GM23338 (cell line): ENCODE data around the gene HOXD9. TPM values are rescaled to one million over a fixed set of nuclear protein-coding genes. Genes with fewer than 3 reads are reported as not detected.
A peak's percentile ranks its signal among the peaks of the same experiment; 100 is the strongest.

Experiments
- ATAC-seq: fragments of 200-7000 bp; cut with Tn5 transposase; 3 replicates; pipeline ENCODE4 v1.9.1; 2020
- DNase-seq: peaks from one replicate; pipeline ENCODE4 v3.0.0-alpha.2; 2015; ENCODE audit warnings: low spot score
- H2AFZ ChIP-seq: fragments of 200-600 bp; sonication (generic); 2 replicates; pipeline ENCODE4 v1.8.0; 2016; ENCODE audit warnings: antibody characterized with exemption, mild to moderate bottlenecking, moderate library complexity
- H3F3A ChIP-seq: fragments of 200-600 bp; sonication (generic); replicated peaks from 2 replicates; pipeline ENCODE4 v1.8.0; 2017; ENCODE audit warnings: antibody characterized with exemption, mixed run types, low read depth
- H3K27ac ChIP-seq: fragments of 200-600 bp; sonication (generic); 2 replicates; pipeline ENCODE4 v1.6.1; 2016; ENCODE audit warnings: low read depth
- H3K27me3 ChIP-seq: fragments of 200-600 bp; sonication (generic); 2 replicates; pipeline ENCODE4 v1.8.0; 2016; ENCODE audit warnings: mild to moderate bottlenecking, mixed run types, moderate library complexity; ENCODE audit not compliant: insufficient read depth
- H3K36me3 ChIP-seq: fragments of 200-600 bp; sonication (generic); 2 replicates; pipeline ENCODE4 v1.8.0; 2016; ENCODE audit warnings: mild to moderate bottlenecking; ENCODE audit not compliant: insufficient read depth
- H3K4me1 ChIP-seq: fragments of 200-600 bp; sonication (generic); 2 replicates; pipeline ENCODE4 v1.8.0; 2016; ENCODE audit warnings: mild to moderate bottlenecking, moderate library complexity; ENCODE audit not compliant: insufficient read depth
- H3K4me2 ChIP-seq: fragments of 200-600 bp; sonication (generic); 2 replicates; pipeline ENCODE4 v1.7.1; 2017; ENCODE audit warnings: mixed run types
- H3K4me3 ChIP-seq: fragments of 200-600 bp; sonication (generic); 2 replicates; pipeline ENCODE4 v1.6.1; 2016; ENCODE audit warnings: mixed run types
- H3K79me2 ChIP-seq: fragments of 200-600 bp; sonication (generic); replicated peaks from 2 replicates; pipeline ENCODE4 v1.8.0; 2017; ENCODE audit warnings: mild to moderate bottlenecking; ENCODE audit not compliant: insufficient read depth
- H3K9me2 ChIP-seq: fragments of 200-600 bp; sonication (generic); 2 replicates; pipeline ENCODE4 v1.8.0; 2017; ENCODE audit not compliant: insufficient read depth
- H4K20me1 ChIP-seq: fragments of 200-600 bp; sonication (generic); replicated peaks from 2 replicates; pipeline ENCODE4 v1.8.0; 2017; ENCODE audit warnings: mild to moderate bottlenecking; ENCODE audit not compliant: insufficient read depth
- H3K27ac Mint-ChIP-seq: 2 replicates; pipeline ENCODE4 v1.8.0; 2020; ENCODE audit warnings: inconsistent platforms, mild to moderate bottlenecking, moderate library complexity, mixed read lengths
- H3K27me3 Mint-ChIP-seq: 3 replicates; pipeline ENCODE4 v1.8.0; 2022; ENCODE audit warnings: low read depth, mild to moderate bottlenecking, moderate library complexity, mixed read lengths, inconsistent platforms; ENCODE audit not compliant: insufficient read depth, poor library complexity
- H3K36me3 Mint-ChIP-seq: 3 replicates; pipeline ENCODE4 v1.8.0; 2021; ENCODE audit warnings: low read depth, mild to moderate bottlenecking, inconsistent platforms, moderate library complexity, mixed read lengths
- H3K4me1 Mint-ChIP-seq: 3 replicates; pipeline ENCODE4 v1.8.0; 2020; ENCODE audit warnings: mild to moderate bottlenecking, inconsistent platforms, mixed read lengths
- H3K4me3 Mint-ChIP-seq: 3 replicates; pipeline ENCODE4 v1.8.0; 2021; ENCODE audit warnings: moderate library complexity, mild to moderate bottlenecking, inconsistent platforms, mixed read lengths
- H3K9me3 Mint-ChIP-seq: 3 replicates; pipeline ENCODE4 v1.8.0; 2020; ENCODE audit warnings: moderate library complexity, mild to moderate bottlenecking, inconsistent platforms, mixed read lengths
- CREB1 ChIP-seq: fragments of 250-450 bp; sonication (Bioruptor Pico); IDR thresholded peaks from 2 replicates; pipeline ENCODE4 v1.5.0; 2020; ENCODE audit warnings: low read depth, mild to moderate bottlenecking, moderate library complexity
- EZH2 ChIP-seq: fragments of 200-600 bp; sonication (generic); IDR thresholded peaks from one replicate; pipeline ENCODE4 v1.8.0; 2017; ENCODE audit warnings: antibody characterized with exemption, mild to moderate bottlenecking, low read depth; ENCODE audit not compliant: unreplicated experiment
- EZH2phosphoT487 ChIP-seq: fragments of 200-600 bp; sonication (generic); IDR thresholded peaks from one replicate; pipeline ENCODE4 v1.8.1; 2018; ENCODE audit warnings: antibody characterized with exemption; ENCODE audit not compliant: unreplicated experiment
- JUNB ChIP-seq: IDR thresholded peaks from one replicate; pipeline ENCODE4 v1.6.1; 2016; ENCODE audit warnings: antibody characterized with exemption; ENCODE audit not compliant: unreplicated experiment
- NANOG ChIP-seq: IDR thresholded peaks from 2 replicates; pipeline ENCODE4 v1.6.1; 2016; ENCODE audit warnings: antibody characterized with exemption, borderline replicate concordance
- POLR2AphosphoS5 ChIP-seq: IDR thresholded peaks from 2 replicates; pipeline ENCODE4 v1.6.1; 2016; ENCODE audit warnings: antibody characterized with exemption, low read depth
- ZNF331 ChIP-seq: fragments of 250-450 bp; sonication (Bioruptor Pico); IDR thresholded peaks from 2 replicates; pipeline ENCODE4 v1.5.0; 2020; ENCODE audit warnings: low read depth, mild to moderate bottlenecking, moderate library complexity
- polyA plus RNA-seq: library from polyadenylated mRNA; unstranded; fragments of >200 nt; fragmentation: Nextera tagmentation; extraction: Ambion mirVana; gene quantifications from 2 replicates; pipeline ENCODE4 v1.2.1, GENCODE V29; 2016
- total RNA-seq: library from RNA; depleted of rRNA; stranded (reverse); fragments of >200 nt; shearing (Covaris generic); gene quantifications from 2 replicates; pipeline ENCODE4 v1.2.3, GENCODE V29; 2014
- TF ChIP-seq, protein P1 (sequence below): IDR thresholded peaks from one replicate; pipeline ENCODE4 v1.6.1; 2018; ENCODE audit warnings: antibody characterized with exemption; ENCODE audit not compliant: unreplicated experiment

Gene HOXD9
- total and polyA plus RNA-seq, 2 experiments from 2014 or later, result not detected

GRCh38 chr2:176164201-176164600 lies 41.7 kb downstream of the HOXD9 start:
- Mint-ChIP-seq H3K9me3 (peaks cover 7% of the 10 kb centered on the region; the same call in 1 of the 3 replicates), H3K4me1 (peaks cover 36% of the 10 kb centered on the region), H3K4me3 (peak overlapping the region; percentile 36; the same call in 2 of the 3 replicates), H3K36me3 (no peaks in the 10 kb centered on the region), H3K27me3 (peaks cover 100% of the 10 kb centered on the region), H3K27ac (no peak overlapping the region)
- H3K4me2 ChIP-seq, result peak overlapping the region; percentile 73; the same call in 1 of the 2 replicates
- TF ChIP-seq JUNB (no peak), ZNF331 (no peak), EZH2 (peak; percentile 96)
- H3K79me2 ChIP-seq, result no peaks in the 10 kb centered on the region
- peaks cover 100% of the 10 kb centered on the region for H3K27me3 ChIP-seq
- peaks cover 57% of the 10 kb centered on the region for H4K20me1 ChIP-seq
- ATAC-seq, result no peak
- no peak overlapping the region for H3K27ac ChIP-seq
- peaks cover 19% of the 10 kb centered on the region for H3F3A ChIP-seq
- peak overlapping the region; percentile 44 for H3K4me3 ChIP-seq
- H3K4me1 ChIP-seq, result peaks cover 45% of the 10 kb centered on the region
- no peak overlapping the region for H2AFZ ChIP-seq
- no peaks in the 10 kb centered on the region for H3K36me3 ChIP-seq
- no peak for DNase-seq
- H3K9me2 ChIP-seq, result no peaks in the 10 kb centered on the region

DNA sequence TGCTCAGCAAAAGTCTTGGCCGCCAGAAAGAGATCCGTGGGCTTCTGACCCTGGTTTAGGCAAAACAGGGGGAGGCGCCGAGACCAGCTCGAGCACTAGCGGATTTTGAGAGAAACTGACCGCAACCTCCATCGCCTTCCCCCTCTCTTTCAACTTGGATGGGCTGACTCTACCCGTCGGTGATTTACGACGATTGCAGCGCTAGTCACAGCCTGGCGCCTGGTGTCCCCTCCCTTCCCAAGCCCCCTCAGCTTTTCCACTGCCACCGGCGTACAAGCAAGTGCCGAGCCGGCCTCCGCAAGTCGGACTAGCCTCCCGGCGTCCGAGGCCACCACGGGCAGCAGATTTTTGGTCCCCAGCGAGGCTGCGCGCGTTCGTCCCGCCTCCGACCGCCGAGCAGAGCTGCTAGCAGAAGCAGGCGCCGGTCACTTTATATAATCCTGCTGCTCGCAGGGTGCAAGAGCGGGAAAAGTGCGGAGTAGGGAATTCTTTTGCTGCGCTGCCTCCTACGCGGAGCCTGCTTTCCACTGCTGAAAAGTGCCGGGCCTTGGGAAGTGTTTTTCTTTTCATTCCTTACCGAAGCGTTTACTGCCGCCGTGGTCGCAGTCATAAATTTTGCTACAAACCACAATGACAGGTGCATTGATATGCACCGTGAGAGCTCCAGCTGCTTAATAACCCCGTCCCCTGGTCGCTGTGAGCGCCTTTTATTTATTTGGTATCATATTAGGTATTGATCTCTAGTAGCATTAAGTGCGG lies 42.3 kb downstream of the HOXD9 start:
- peak; percentile 89 for TF ChIP-seq EZH2phosphoT487
- TF ChIP-seq EZH2, result peak; percentile 100
- no peak for TF ChIP-seq JUNB
- Histone ChIP-seq H3K36me3 (no peaks in the 10 kb centered on the region), H3K79me2 (no peaks in the 10 kb centered on the region), H3K4me3 (peak overlapping the region; percentile 44), H3K4me1 (peaks cover 45% of the 10 kb centered on the region), H2AFZ (no peak overlapping the region; the same call in 1 of the 2 replicates), H3K27ac (no peak overlapping the region), H3K9me2 (no peaks in the 10 kb centered on the region), H3K4me2 (peak overlapping the region; percentile 73), H4K20me1 (peaks cover 61% of the 10 kb centered on the region), H3F3A (peaks cover 19% of the 10 kb centered on the region), H3K27me3 (peaks cover 100% of the 10 kb centered on the region)
- peaks cover 7% of the 10 kb centered on the region; the same call in 1 of the 3 replicates for H3K9me3 Mint-ChIP-seq
- ATAC-seq (no peak; the same call in 2 of the 3 replicates), DNase-seq (peak; percentile 48)
- peaks cover 30% of the 10 kb centered on the region for H3K4me1 Mint-ChIP-seq
- H3K36me3 Mint-ChIP-seq, result no peaks in the 10 kb centered on the region
- H3K27ac Mint-ChIP-seq, result no peak overlapping the region
- H3K27me3 Mint-ChIP-seq, result peaks cover 100% of the 10 kb centered on the region
- H3K4me3 Mint-ChIP-seq, result peak overlapping the region; percentile 36

- no peaks in the 10 kb centered on the region; the same call in 1 of the 2 replicates for H3K36me3 ChIP-seq
- no peaks in the 10 kb centered on the region for H3K79me2 ChIP-seq
- H3F3A ChIP-seq, result peaks cover 19% of the 10 kb centered on the region
- H3K4me3 Mint-ChIP-seq, result peak overlapping the region; percentile 26
- H3K27ac Mint-ChIP-seq, result no peak overlapping the region
- H3K9me3 Mint-ChIP-seq, result peaks cover 7% of the 10 kb centered on the region; the same call in 1 of the 3 replicates
- ATAC-seq (peak; percentile 39), DNase-seq (peak; percentile 62)
- H3K9me2 ChIP-seq, result no peaks in the 10 kb centered on the region
- H3K27me3 Mint-ChIP-seq, result peaks cover 100% of the 10 kb centered on the region
- H2AFZ ChIP-seq, result no peak overlapping the region
- H3K27me3 ChIP-seq, result peaks cover 100% of the 10 kb centered on the region
- peaks cover 30% of the 10 kb centered on the region for H3K4me1 Mint-ChIP-seq
- H3K27ac ChIP-seq, result no peak overlapping the region
- H3K36me3 Mint-ChIP-seq, result no peaks in the 10 kb centered on the region
- H4K20me1 ChIP-seq, result peaks cover 65% of the 10 kb centered on the region
- H3K4me2 ChIP-seq, result peak overlapping the region; percentile 73
- H3K4me1 ChIP-seq, result peaks cover 45% of the 10 kb centered on the region
- peak overlapping the region; percentile 44; the same call in 1 of the 2 replicates for H3K4me3 ChIP-seq
- no peak for TF ChIP-seq JUNB
- no peak for TF ChIP-seq POLR2AphosphoS5
- no peak for TF ChIP-seq NANOG
- no peak for TF ChIP-seq CREB1 (CRISPR knock-in tag)
- peak; percentile 73 for TF ChIP-seq EZH2
- TF ChIP-seq, protein P1, sequence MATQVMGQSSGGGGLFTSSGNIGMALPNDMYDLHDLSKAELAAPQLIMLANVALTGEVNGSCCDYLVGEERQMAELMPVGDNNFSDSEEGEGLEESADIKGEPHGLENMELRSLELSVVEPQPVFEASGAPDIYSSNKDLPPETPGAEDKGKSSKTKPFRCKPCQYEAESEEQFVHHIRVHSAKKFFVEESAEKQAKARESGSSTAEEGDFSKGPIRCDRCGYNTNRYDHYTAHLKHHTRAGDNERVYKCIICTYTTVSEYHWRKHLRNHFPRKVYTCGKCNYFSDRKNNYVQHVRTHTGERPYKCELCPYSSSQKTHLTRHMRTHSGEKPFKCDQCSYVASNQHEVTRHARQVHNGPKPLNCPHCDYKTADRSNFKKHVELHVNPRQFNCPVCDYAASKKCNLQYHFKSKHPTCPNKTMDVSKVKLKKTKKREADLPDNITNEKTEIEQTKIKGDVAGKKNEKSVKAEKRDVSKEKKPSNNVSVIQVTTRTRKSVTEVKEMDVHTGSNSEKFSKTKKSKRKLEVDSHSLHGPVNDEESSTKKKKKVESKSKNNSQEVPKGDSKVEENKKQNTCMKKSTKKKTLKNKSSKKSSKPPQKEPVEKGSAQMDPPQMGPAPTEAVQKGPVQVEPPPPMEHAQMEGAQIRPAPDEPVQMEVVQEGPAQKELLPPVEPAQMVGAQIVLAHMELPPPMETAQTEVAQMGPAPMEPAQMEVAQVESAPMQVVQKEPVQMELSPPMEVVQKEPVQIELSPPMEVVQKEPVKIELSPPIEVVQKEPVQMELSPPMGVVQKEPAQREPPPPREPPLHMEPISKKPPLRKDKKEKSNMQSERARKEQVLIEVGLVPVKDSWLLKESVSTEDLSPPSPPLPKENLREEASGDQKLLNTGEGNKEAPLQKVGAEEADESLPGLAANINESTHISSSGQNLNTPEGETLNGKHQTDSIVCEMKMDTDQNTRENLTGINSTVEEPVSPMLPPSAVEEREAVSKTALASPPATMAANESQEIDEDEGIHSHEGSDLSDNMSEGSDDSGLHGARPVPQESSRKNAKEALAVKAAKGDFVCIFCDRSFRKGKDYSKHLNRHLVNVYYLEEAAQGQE, result no peak
Measured at GRCh38 chr2:176165370-176166050, 43.0 kb downstream of the HOXD9 start.
